IPS DF 6.9 (cell line): Measurements from ENCODE around the gene FOXN4.
"Not testable (repeated sequence)": the region's sequence is repeated elsewhere in the genome, so short reads cannot be mapped to it uniquely, and the experiment has no call there.

ENCODE experiments used
- DNase-seq: peaks from one replicate; pipeline ENCODE4 v3.0.0-alpha.2; 2013; ENCODE audit warnings: low read depth, low spot score
- H3K27ac ChIP-seq: one replicate; pipeline ENCODE4 v1.5.1; 2013; ENCODE audit warnings: low read length, control low read depth
- H3K27me3 ChIP-seq: 2 replicates; pipeline ENCODE4 v1.6.1; 2013; ENCODE audit warnings: mild to moderate bottlenecking, low read length; ENCODE audit not compliant: control insufficient read depth, insufficient read depth
- H3K36me3 ChIP-seq: 2 replicates; pipeline ENCODE4 v1.6.1; 2013; ENCODE audit warnings: low read length; ENCODE audit not compliant: control insufficient read depth, insufficient read depth
- H3K4me1 ChIP-seq: 2 replicates; pipeline ENCODE4 v1.6.1; 2013; ENCODE audit warnings: low read length; ENCODE audit not compliant: control insufficient read depth, insufficient read depth
- H3K4me3 ChIP-seq: 2 replicates; pipeline ENCODE4 v1.5.1; 2013; ENCODE audit warnings: mild to moderate bottlenecking, low read length
- H3K9me3 ChIP-seq: 2 replicates; pipeline ENCODE4 v1.6.1; 2013; ENCODE audit warnings: low read length, inconsistent platforms; ENCODE audit not compliant: control insufficient read depth, insufficient read depth
- WGBS: extraction: QIAGEN DNeasy Blood & Tissue Kit; methylation state at CpG from one replicate; pipeline ENCODE4 v1.1.7; 2013; ENCODE audit warnings: mixed read lengths, missing lambda C conversion rate; ENCODE audit not compliant: insufficient read length, insufficient coverage; 5-methylcytosine and 5-hydroxymethylcytosine counted together

Gene FOXN4

GRCh38 chr12:109334887-109335286 is 25.8 kb upstream of the FOXN4 start:
- DNase-seq, result no peak
- Histone ChIP-seq H3K27ac (no peak overlapping the region), H3K4me3 (no peak overlapping the region), H3K36me3 (no peaks in the 10 kb centered on the region), H3K27me3 (no peaks in the 10 kb centered on the region), H3K9me3 (no peaks in the 10 kb centered on the region), H3K4me1 (no peaks in the 10 kb centered on the region)
- WGBS, result no CpG with 5 or more reads among the region's 2 CpGs

- H3K27ac ChIP-seq, result no peak overlapping the region
Observed at GRCh38 chr12:109331301-109331952, 22.3 kb upstream of the FOXN4 start.

GRCh38 chr12:109330282-109331230 is 21.5 kb upstream of the FOXN4 start:
- WGBS, result no CpG with 5 or more reads among the region's 16 CpGs

More at GRCh38 chr12:109331301-109331952, 22.3 kb upstream of the FOXN4 start:
- no peak overlapping the region for H3K4me3 ChIP-seq
- DNase-seq, result no peak
- no peaks in the 10 kb centered on the region for H3K36me3 ChIP-seq
- H3K4me1 ChIP-seq, result no peaks in the 10 kb centered on the region
- no CpG with 5 or more reads among the region's 7 CpGs for WGBS
- no peaks in the 10 kb centered on the region for H3K9me3 ChIP-seq
- no peaks in the 10 kb centered on the region for H3K27me3 ChIP-seq

GRCh38 chr12:109329686-109330085 is 20.6 kb upstream of the FOXN4 start:
- no peak for DNase-seq
- H3K27me3 ChIP-seq, result no peaks in the 10 kb centered on the region
- H3K9me3 ChIP-seq, result no peaks in the 10 kb centered on the region
- no peak overlapping the region for H3K4me3 ChIP-seq
- no peak overlapping the region for H3K27ac ChIP-seq
- WGBS, result no CpG with 5 or more reads among the region's 7 CpGs
- H3K36me3 ChIP-seq, result no peaks in the 10 kb centered on the region
- H3K4me1 ChIP-seq, result no peaks in the 10 kb centered on the region

More at GRCh38 chr12:109330282-109331230, 21.5 kb upstream of the FOXN4 start:
- DNase-seq, result no peak
- Histone ChIP-seq H3K4me1 (no peaks in the 10 kb centered on the region), H3K4me3 (no peak overlapping the region), H3K27me3 (no peaks in the 10 kb centered on the region), H3K36me3 (no peaks in the 10 kb centered on the region), H3K27ac (no peak overlapping the region), H3K9me3 (no peaks in the 10 kb centered on the region)

GRCh38 chr12:109329003-109329402 is 19.9 kb upstream of the FOXN4 start:
- no CpG with 5 or more reads among the region's 3 CpGs for WGBS
- DNase-seq, result no peak
- no peaks in the 10 kb centered on the region for H3K4me1 ChIP-seq
- H3K9me3 ChIP-seq, result no peaks in the 10 kb centered on the region
- H3K36me3 ChIP-seq, result no peaks in the 10 kb centered on the region
- no peak overlapping the region for H3K27ac ChIP-seq
- H3K4me3 ChIP-seq, result no peak overlapping the region
- no peaks in the 10 kb centered on the region for H3K27me3 ChIP-seq

- H3K27me3 ChIP-seq, H3K27ac ChIP-seq, H3K9me3 ChIP-seq, H3K36me3 ChIP-seq, H3K4me3 ChIP-seq, H3K4me1 ChIP-seq, DNase-seq: not testable (repeated sequence)
- WGBS, result no CpG with 5 or more reads among the region's 8 CpGs
Observed at GRCh38 chr12:109321294-109321693, 12.2 kb upstream of the FOXN4 start.

GRCh38 chr12:109310247-109311125 is 1.4 kb upstream of the FOXN4 start:
- DNase-seq, result no peak
- peaks cover 25% of the 10 kb centered on the region; the same call in 1 of the 2 replicates for H3K27me3 ChIP-seq
- no peaks in the 10 kb centered on the region for H3K4me1 ChIP-seq
- no CpG with 5 or more reads among the region's 33 CpGs for WGBS
- peak overlapping the region; percentile 52; the same call in 1 of the 2 replicates for H3K4me3 ChIP-seq
- no peaks in the 10 kb centered on the region for H3K9me3 ChIP-seq
- H3K36me3 ChIP-seq, result no peaks in the 10 kb centered on the region
- H3K27ac ChIP-seq, result no peak overlapping the region

- no peaks in the 10 kb centered on the region for H3K9me3 ChIP-seq
- H3K36me3 ChIP-seq, result no peaks in the 10 kb centered on the region
- no peak overlapping the region for H3K27ac ChIP-seq
- DNase-seq, result no peak
- peak overlapping the region; percentile 52; the same call in 1 of the 2 replicates for H3K4me3 ChIP-seq
- H3K27me3 ChIP-seq, result peaks cover 25% of the 10 kb centered on the region; the same call in 1 of the 2 replicates
- H3K4me1 ChIP-seq, result no peaks in the 10 kb centered on the region
- no CpG with 5 or more reads among the region's 99 CpGs for WGBS
Observed at GRCh38 chr12:109309381-109310246, 530 bp upstream of the FOXN4 start.

GRCh38 chr12:109307051-109307450 is 2.0 kb downstream of the FOXN4 start:
- no peak overlapping the region for H3K27ac ChIP-seq
- no peak overlapping the region for H3K4me3 ChIP-seq
- no peaks in the 10 kb centered on the region for H3K9me3 ChIP-seq
- H3K27me3 ChIP-seq, result peaks cover 25% of the 10 kb centered on the region; the same call in 1 of the 2 replicates
- no peak for DNase-seq
- WGBS, result no CpG with 5 or more reads among the region's 9 CpGs
- H3K36me3 ChIP-seq, result no peaks in the 10 kb centered on the region
- H3K4me1 ChIP-seq, result no peaks in the 10 kb centered on the region
